PC-3 (cell line): ENCODE results near the gene AGPAT3. TPM values are rescaled to one million over a fixed set of nuclear protein-coding genes. Genes with fewer than 3 reads are reported as not detected.

Source experiments
- ATAC-seq: fragments of 200-7000 bp; cut with Tn5 transposase; 2 replicates; pipeline ENCODE4 v1.9.1; 2020; ENCODE audit warnings: mild to moderate bottlenecking, moderate library complexity
- BruUV-seq: library from RNA; stranded (reverse); fragments of 400-500 nt; replicated peaks from 2 replicates; lab custom pipeline; 2021; lab: Mats Ljungman, UMichigan
- CTCF ChIA-PET: fragments of 300-600 bp; sonication (Branson Sonifier 250); formaldehyde crosslinking; loops from one replicate; lab custom pipeline; 2022; ENCODE audit warnings: antibody characterized with exemption; lab: Charles Lee
- POLR2A ChIA-PET: fragments of 300-600 bp; sonication (Branson Sonifier 250); formaldehyde crosslinking; loops from one replicate; lab custom pipeline; 2022; ENCODE audit warnings: antibody characterized with exemption; ENCODE audit not compliant: unreplicated experiment; lab: Charles Lee
- DNase-seq: peaks from one replicate; pipeline ENCODE4 v3.0.0-alpha.2; 2015
- H2AFZ ChIP-seq: fragments of 300-600 bp; sonication (generic); 2 replicates; pipeline ENCODE4 v1.6.0; 2016; ENCODE audit warnings: antibody characterized with exemption, low read length
- H3F3A ChIP-seq: fragments of 300-600 bp; sonication (generic); one replicate; pipeline ENCODE4 v1.6.0; 2017; ENCODE audit warnings: antibody characterized with exemption, low read length, control low read depth, mild to moderate bottlenecking; ENCODE audit not compliant: unreplicated experiment
- H3K27ac ChIP-seq: fragments of 300-600 bp; sonication (generic); 2 replicates; pipeline ENCODE4 v1.5.1; 2016; ENCODE audit warnings: mild to moderate bottlenecking, low read length
- H3K27me3 ChIP-seq: fragments of 300-600 bp; sonication (generic); 2 replicates; pipeline ENCODE4 v1.6.1; 2016; ENCODE audit warnings: low read length, mixed read lengths
- H3K36me3 ChIP-seq: fragments of 300-600 bp; sonication (generic); 2 replicates; pipeline ENCODE4 v1.6.1; 2016; ENCODE audit warnings: low read depth, mixed run types, low read length, mixed read lengths
- H3K4me1 ChIP-seq: fragments of 300-600 bp; sonication (generic); 2 replicates; pipeline ENCODE4 v1.5.1; 2016; ENCODE audit warnings: low read length; ENCODE audit not compliant: insufficient read depth
- H3K4me2 ChIP-seq: fragments of 300-600 bp; sonication (generic); 2 replicates; pipeline ENCODE4 v1.6.0; 2016; ENCODE audit warnings: low read length
- H3K4me3 ChIP-seq: fragments of 300-600 bp; sonication (generic); 2 replicates; pipeline ENCODE4 v1.5.1; 2016; ENCODE audit warnings: mild to moderate bottlenecking, low read length, mixed read lengths
- H3K79me2 ChIP-seq: fragments of 300-600 bp; sonication (generic); 2 replicates; pipeline ENCODE4 v1.6.1; 2017; ENCODE audit warnings: low read length, mixed read lengths
- H3K9ac ChIP-seq: fragments of 300-600 bp; sonication (generic); 2 replicates; pipeline ENCODE4 v1.6.0; 2016; ENCODE audit warnings: mild to moderate bottlenecking, low read length
- H3K9me2 ChIP-seq: fragments of 300-600 bp; sonication (generic); replicated peaks from 2 replicates; pipeline ENCODE4 v1.6.1; 2016; ENCODE audit warnings: mixed run types, low read length, mixed read lengths
- H3K9me3 ChIP-seq: fragments of 300-600 bp; sonication (generic); 2 replicates; pipeline ENCODE4 v1.6.1; 2016; ENCODE audit warnings: low read length, mixed read lengths
- H4K20me1 ChIP-seq: fragments of 300-600 bp; sonication (generic); 2 replicates; pipeline ENCODE4 v1.6.1; 2016; ENCODE audit warnings: low read length, mixed read lengths
- CTCF ChIP-seq: fragments of 300-600 bp; sonication (generic); conservative IDR thresholded peaks from 2 replicates; pipeline ENCODE4 v1.5.1; 2017; ENCODE audit warnings: antibody characterized with exemption, low read depth, mild to moderate bottlenecking, low read length
- EZH2 ChIP-seq: fragments of 300-600 bp; sonication (generic); IDR thresholded peaks from one replicate; pipeline ENCODE4 v1.6.1; 2017; ENCODE audit warnings: antibody characterized with exemption, mild to moderate bottlenecking, low read length; ENCODE audit not compliant: unreplicated experiment
- EZH2phosphoT487 ChIP-seq: fragments of 300-600 bp; sonication (generic); IDR thresholded peaks from 2 replicates; pipeline ENCODE4 v1.6.1; 2018; ENCODE audit warnings: mild to moderate bottlenecking, antibody characterized with exemption, low read length, borderline replicate concordance
- intact Hi-C: fragments of 100-400 bp; cut with micrococcal nuclease; formaldehyde crosslinking; loops from 2 replicates; pipeline ENCODE4 v1.9.0; 2023
- total RNA-seq: library from RNA; depleted of rRNA; stranded (reverse); fragments of >200 nt; gene quantifications from 2 replicates; pipeline ENCODE4 v1.2.3, GENCODE V29; 2014

The AGPAT3 gene
- total RNA-seq, 1 experiment from 2014 or later, result 76.1 TPM

GRCh38 chr21:43968410-43969114 lies 103.5 kb downstream of the AGPAT3 start:
- no peak overlapping the region for H3K9ac ChIP-seq
- no peak overlapping the region for H3K4me2 ChIP-seq
- no peak overlapping the region for H2AFZ ChIP-seq
- DNase-seq, result no peak
- no peak overlapping the region for H3K4me3 ChIP-seq
- no peaks in the 10 kb centered on the region for H3K9me3 ChIP-seq
- H3K79me2 ChIP-seq, result no peaks in the 10 kb centered on the region
- CTCF ChIA-PET, result no interaction called here
- intact Hi-C loops, result no loop called here
- POLR2A ChIA-PET, result no interaction called here
- no peaks in the 10 kb centered on the region; the same call in 1 of the 2 replicates for H3K36me3 ChIP-seq
- no peaks in the 10 kb centered on the region for H4K20me1 ChIP-seq
- no peak overlapping the region for H3K27ac ChIP-seq
- H3K9me2 ChIP-seq, result no peaks in the 10 kb centered on the region
- H3K27me3 ChIP-seq, result no peaks in the 10 kb centered on the region
- ATAC-seq, result no peak
- TF ChIP-seq CTCF, result no peak
- no peak for TF ChIP-seq EZH2
- no peak for TF ChIP-seq EZH2phosphoT487
- no peaks in the 10 kb centered on the region for H3K4me1 ChIP-seq
- BruUV-seq, result no TSS peak
- no peaks in the 10 kb centered on the region for H3F3A ChIP-seq

- Histone ChIP-seq H3F3A (no peaks in the 10 kb centered on the region), H4K20me1 (no peaks in the 10 kb centered on the region), H3K79me2 (no peaks in the 10 kb centered on the region), H3K9me2 (no peaks in the 10 kb centered on the region), H3K4me3 (no peak overlapping the region), H3K27me3 (no peaks in the 10 kb centered on the region), H3K4me1 (no peaks in the 10 kb centered on the region), H3K4me2 (no peak overlapping the region), H3K27ac (no peak overlapping the region), H3K9ac (no peak overlapping the region), H3K9me3 (no peaks in the 10 kb centered on the region), H2AFZ (no peak overlapping the region), H3K36me3 (no peaks in the 10 kb centered on the region; the same call in 1 of the 2 replicates)
- POLR2A ChIA-PET, result no interaction called here
- intact Hi-C loops, result no loop called here
- DNase-seq, result no peak
- CTCF ChIA-PET, result no interaction called here
- ATAC-seq, result no peak
- BruUV-seq, result no TSS peak
- TF ChIP-seq EZH2phosphoT487 (no peak), EZH2 (no peak), CTCF (no peak)
Observed at GRCh38 chr21:43969115-43969444, 104.1 kb downstream of the AGPAT3 start.

- no peaks in the 10 kb centered on the region for H3K4me1 ChIP-seq
- H3F3A ChIP-seq, result no peaks in the 10 kb centered on the region
- no TSS peak for BruUV-seq
- no peaks in the 10 kb centered on the region for H3K27me3 ChIP-seq
- no peaks in the 10 kb centered on the region for H3K9me3 ChIP-seq
- no peaks in the 10 kb centered on the region for H3K79me2 ChIP-seq
- CTCF ChIA-PET, result no interaction called here
- ATAC-seq (no peak), DNase-seq (no peak)
- no peaks in the 10 kb centered on the region for H3K9me2 ChIP-seq
- intact Hi-C loops, result no loop called here
- H3K9ac ChIP-seq, result no peak overlapping the region
- H3K27ac ChIP-seq, result no peak overlapping the region
- POLR2A ChIA-PET, result no interaction called here
- H4K20me1 ChIP-seq, result no peaks in the 10 kb centered on the region
- H3K36me3 ChIP-seq, result no peaks in the 10 kb centered on the region; the same call in 1 of the 2 replicates
- H3K4me3 ChIP-seq, result no peak overlapping the region
- H3K4me2 ChIP-seq, result no peak overlapping the region
- no peak overlapping the region for H2AFZ ChIP-seq
- no peak for TF ChIP-seq CTCF
- no peak for TF ChIP-seq EZH2
- no peak for TF ChIP-seq EZH2phosphoT487
Observed at GRCh38 chr21:43970551-43970950, 105.5 kb downstream of the AGPAT3 start.
